ENCODE measurements around the gene ITPR2.

ITPR2 gene

DNA sequence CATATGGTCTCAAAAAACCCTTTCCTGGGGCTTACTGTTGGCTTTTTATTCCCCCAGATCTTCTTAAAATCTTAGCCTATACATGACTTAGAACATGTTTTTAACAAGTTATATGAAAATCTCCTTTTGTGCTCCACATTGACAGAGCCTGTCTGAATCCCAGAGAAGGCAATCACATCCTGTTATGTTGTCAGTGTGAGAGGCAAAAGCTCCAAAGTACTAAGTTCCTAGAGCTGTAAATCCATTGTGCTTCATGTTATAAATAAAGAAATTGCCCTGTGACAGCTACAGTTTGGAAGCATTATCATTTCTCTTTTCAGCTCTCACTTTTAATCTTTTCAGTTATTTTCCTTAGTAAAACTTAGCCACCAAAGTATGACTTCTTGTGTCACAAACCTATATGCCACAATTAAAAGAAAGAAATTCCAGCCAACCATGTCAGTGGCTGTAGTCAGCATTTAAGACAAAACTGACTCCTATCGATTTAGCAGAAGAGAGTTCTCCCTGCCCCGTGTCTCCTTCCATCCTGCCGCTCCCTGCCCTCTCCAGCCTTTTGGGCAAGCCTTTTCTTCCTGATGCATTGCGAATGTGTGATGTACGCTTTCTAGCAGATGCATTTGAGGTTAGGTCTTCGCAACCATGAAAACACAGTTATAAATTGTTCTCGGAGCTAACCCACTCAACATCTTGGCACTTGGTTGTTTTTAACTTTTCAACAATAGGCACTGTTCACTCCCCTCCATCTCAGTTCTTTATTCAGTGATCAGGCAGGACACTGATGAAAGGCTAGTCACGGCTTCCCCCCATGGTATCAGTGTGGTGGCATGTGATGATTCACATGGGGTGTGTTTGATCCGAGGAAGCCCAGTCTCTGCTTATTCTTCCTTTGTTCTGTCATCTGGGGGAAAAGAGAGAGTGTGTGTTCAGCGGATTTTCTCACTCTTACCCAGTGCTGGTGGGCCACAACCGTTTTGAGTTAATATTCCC lies 494.1 kb downstream of the ITPR2 start:
- Histone ChIP-seq H3K4me2 (ENCODE audit: low read length) (no peak overlapping the region), H4K20me1 (ENCODE audit: insufficient read depth, low read length) (no peaks in the 10 kb centered on the region), H3K9me3 (ENCODE audit: low read length) (no peaks in the 10 kb centered on the region), H3K79me2 (ENCODE audit: insufficient read depth, low read length) (no peaks in the 10 kb centered on the region), H3K27me3 (ENCODE audit: insufficient read depth, low read length) (no peaks in the 10 kb centered on the region), H3F3A (ENCODE audit: insufficient read depth, low read length) (no peaks in the 10 kb centered on the region), H3K27ac (ENCODE audit: low read depth, low read length, poor library complexity, severe bottlenecking) (no peak overlapping the region), H3K4me1 (ENCODE audit: insufficient read depth, low read length, severe bottlenecking) (no peaks in the 10 kb centered on the region), H3K4me3 (ENCODE audit: low read depth, low read length, poor library complexity, severe bottlenecking) (no peak overlapping the region), H2AFZ (ENCODE audit: low read length) (no peak overlapping the region), H3K9ac (ENCODE audit: low read length) (no peak overlapping the region), H3K36me3 (ENCODE audit: insufficient read depth, low read length) (peaks cover 4% of the 10 kb centered on the region; the same call in 1 of the 2 replicates), H3K9me2 (ENCODE audit: low read depth, low read length) (no peaks in the 10 kb centered on the region)
- no peak for TF ChIP-seq EZH2 (IDR thresholded peaks at IDR 0.05; ENCODE audit: borderline replicate concordance, low read length)
- TF ChIP-seq, protein P1, sequence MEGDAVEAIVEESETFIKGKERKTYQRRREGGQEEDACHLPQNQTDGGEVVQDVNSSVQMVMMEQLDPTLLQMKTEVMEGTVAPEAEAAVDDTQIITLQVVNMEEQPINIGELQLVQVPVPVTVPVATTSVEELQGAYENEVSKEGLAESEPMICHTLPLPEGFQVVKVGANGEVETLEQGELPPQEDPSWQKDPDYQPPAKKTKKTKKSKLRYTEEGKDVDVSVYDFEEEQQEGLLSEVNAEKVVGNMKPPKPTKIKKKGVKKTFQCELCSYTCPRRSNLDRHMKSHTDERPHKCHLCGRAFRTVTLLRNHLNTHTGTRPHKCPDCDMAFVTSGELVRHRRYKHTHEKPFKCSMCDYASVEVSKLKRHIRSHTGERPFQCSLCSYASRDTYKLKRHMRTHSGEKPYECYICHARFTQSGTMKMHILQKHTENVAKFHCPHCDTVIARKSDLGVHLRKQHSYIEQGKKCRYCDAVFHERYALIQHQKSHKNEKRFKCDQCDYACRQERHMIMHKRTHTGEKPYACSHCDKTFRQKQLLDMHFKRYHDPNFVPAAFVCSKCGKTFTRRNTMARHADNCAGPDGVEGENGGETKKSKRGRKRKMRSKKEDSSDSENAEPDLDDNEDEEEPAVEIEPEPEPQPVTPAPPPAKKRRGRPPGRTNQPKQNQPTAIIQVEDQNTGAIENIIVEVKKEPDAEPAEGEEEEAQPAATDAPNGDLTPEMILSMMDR (IDR thresholded peaks at IDR 0.05; ENCODE audit: low read length), result no peak

DNA sequence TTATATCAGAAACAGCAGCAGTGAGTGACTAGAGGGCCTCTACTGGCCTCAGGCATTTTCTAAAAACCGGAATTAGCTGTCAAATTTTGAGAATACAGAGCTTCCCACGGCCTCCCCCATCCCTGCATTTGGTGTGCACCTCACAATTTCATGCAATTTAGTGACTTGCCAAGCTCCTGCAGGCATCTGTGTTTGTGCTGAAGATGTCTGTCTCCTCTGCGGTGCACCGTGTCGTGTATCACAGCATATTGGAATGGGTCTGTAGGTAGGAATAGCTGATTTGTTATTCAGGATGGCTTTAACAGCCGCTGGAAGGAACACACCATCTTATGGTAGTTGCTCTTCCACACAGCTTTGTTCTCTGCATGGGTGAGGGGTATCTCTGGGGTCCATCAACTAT lies 497.3 kb downstream of the ITPR2 start:
- Histone ChIP-seq H3K79me2 (ENCODE audit: insufficient read depth, low read length) (no peaks in the 10 kb centered on the region), H3K36me3 (ENCODE audit: insufficient read depth, low read length) (peaks cover 4% of the 10 kb centered on the region; the same call in 1 of the 2 replicates), H3K27ac (ENCODE audit: low read depth, low read length, poor library complexity, severe bottlenecking) (no peak overlapping the region), H2AFZ (ENCODE audit: low read length) (no peak overlapping the region), H3K9ac (ENCODE audit: low read length) (no peak overlapping the region), H3K27me3 (ENCODE audit: insufficient read depth, low read length) (no peaks in the 10 kb centered on the region), H4K20me1 (ENCODE audit: insufficient read depth, low read length) (no peaks in the 10 kb centered on the region), H3K4me1 (ENCODE audit: insufficient read depth, low read length, severe bottlenecking) (no peaks in the 10 kb centered on the region), H3K4me2 (ENCODE audit: low read length) (no peak overlapping the region), H3F3A (ENCODE audit: insufficient read depth, low read length) (no peaks in the 10 kb centered on the region), H3K4me3 (ENCODE audit: low read depth, low read length, poor library complexity, severe bottlenecking) (no peak overlapping the region), H3K9me3 (ENCODE audit: low read length) (no peaks in the 10 kb centered on the region), H3K9me2 (ENCODE audit: low read depth, low read length) (no peaks in the 10 kb centered on the region)
- TF ChIP-seq EZH2 (IDR thresholded peaks at IDR 0.05; ENCODE audit: borderline replicate concordance, low read length), result no peak
- TF ChIP-seq, protein P1 (IDR thresholded peaks at IDR 0.05; ENCODE audit: low read length), result no peak

DNA sequence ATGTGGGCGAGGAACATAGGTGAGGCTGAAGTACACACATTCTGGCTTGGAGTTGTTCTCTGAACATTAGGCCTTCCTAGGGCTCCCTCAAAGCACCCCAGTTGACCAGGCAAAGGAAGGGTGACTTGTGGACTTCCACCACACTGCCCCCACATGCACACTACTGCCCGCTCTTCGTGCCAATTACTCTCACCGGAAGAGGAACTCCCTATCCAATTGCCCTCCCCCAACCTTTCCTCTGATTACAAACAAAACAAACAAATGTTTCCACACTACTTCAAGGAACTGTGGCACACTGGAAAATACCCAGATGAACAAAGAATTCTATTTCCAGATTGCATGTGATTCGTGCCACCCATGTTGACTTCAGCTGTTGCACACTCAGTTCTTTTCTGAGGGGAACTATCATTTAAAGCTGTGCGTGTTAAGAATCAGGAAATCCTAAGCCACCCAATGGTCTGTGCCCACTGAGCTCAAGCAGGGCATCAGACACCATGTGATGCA lies 498.3 kb downstream of the ITPR2 start:
- Histone ChIP-seq H3K79me2 (ENCODE audit: insufficient read depth, low read length) (no peaks in the 10 kb centered on the region), H3K27me3 (ENCODE audit: insufficient read depth, low read length) (no peaks in the 10 kb centered on the region), H3K27ac (ENCODE audit: low read depth, low read length, poor library complexity, severe bottlenecking) (no peak overlapping the region), H3K4me3 (ENCODE audit: low read depth, low read length, poor library complexity, severe bottlenecking) (no peak overlapping the region), H3K4me1 (ENCODE audit: insufficient read depth, low read length, severe bottlenecking) (no peaks in the 10 kb centered on the region), H2AFZ (ENCODE audit: low read length) (no peak overlapping the region), H3K9ac (ENCODE audit: low read length) (no peak overlapping the region), H3K9me3 (ENCODE audit: low read length) (no peaks in the 10 kb centered on the region), H3K9me2 (ENCODE audit: low read depth, low read length) (no peaks in the 10 kb centered on the region), H3K4me2 (ENCODE audit: low read length) (no peak overlapping the region), H3K36me3 (ENCODE audit: insufficient read depth, low read length) (peaks cover 4% of the 10 kb centered on the region; the same call in 1 of the 2 replicates), H4K20me1 (ENCODE audit: insufficient read depth, low read length) (no peaks in the 10 kb centered on the region), H3F3A (ENCODE audit: insufficient read depth, low read length) (no peaks in the 10 kb centered on the region)
- TF ChIP-seq, protein P1 (IDR thresholded peaks at IDR 0.05; ENCODE audit: low read length), result no peak

Measured in OCI-LY1 (cell line).